Measurements from ENCODE around the gene MRGPRD. TPM values are rescaled to one million over a fixed set of nuclear protein-coding genes. Genes with fewer than 3 reads are reported as not detected.

MRGPRD gene
- total RNA-seq, 4 donors from 2014 or later: not detected

- no peak for DNase-seq (ENCODE audit: low spot score in 2 of 2)
- intact Hi-C loops (cut with DNase I; ENCODE audit: low total_unique reads): no loop called here
- H3K4me3 ChIP-seq (ENCODE audit: low read depth, poor library complexity, severe bottlenecking): no peak overlapping the region
- WGBS, 2 donors: 58 to 61% methylated on average over 9 of the region's 9 CpGs
- TF ChIP-seq POLR2A (IDR thresholded peaks at IDR 0.05) (no peak), CTCF (IDR thresholded peaks at IDR 0.05) (no peak)
Observed at GRCh38 chr11:69011624-69012091, 30.9 kb upstream of the MRGPRD start.

- DNase-seq (ENCODE audit: low spot score in 2 of 2): peak; percentile 61 to 95
- H3K4me3 ChIP-seq (ENCODE audit: low read depth, poor library complexity, severe bottlenecking): no peak overlapping the region
- intact Hi-C loops (cut with DNase I; ENCODE audit: low total_unique reads): no loop called here
- 25 to 46% methylated on average over 12 to 21 of the region's 43 CpGs for WGBS, 2 donors
- TF ChIP-seq POLR2A (IDR thresholded peaks at IDR 0.05) (no peak), CTCF (IDR thresholded peaks at IDR 0.05) (no peak)
Observed at GRCh38 chr11:69010964-69011623, 30.3 kb upstream of the MRGPRD start.

- no peak for DNase-seq (ENCODE audit: low spot score in 2 of 2)
- TF ChIP-seq POLR2A (IDR thresholded peaks at IDR 0.05) (no peak), CTCF (IDR thresholded peaks at IDR 0.05) (no peak)
- intact Hi-C loops (cut with DNase I; ENCODE audit: low total_unique reads): no loop called here
- H3K4me3 ChIP-seq (ENCODE audit: low read depth, poor library complexity, severe bottlenecking): no peak overlapping the region
- whole genome bisulfite sequencing, 2 donors: 25 to 36% methylated on average over 6 to 9 of the region's 9 CpGs
Observed at GRCh38 chr11:69010361-69010891, 29.6 kb upstream of the MRGPRD start.

GRCh38 chr11:69009441-69010211 lies 28.8 kb upstream of the MRGPRD start:
- no peak for DNase-seq (ENCODE audit: low spot score in 2 of 2)
- 51 to 57% methylated on average over 13 to 16 of the region's 16 CpGs for WGBS, 2 donors
- no peak overlapping the region for H3K4me3 ChIP-seq (ENCODE audit: low read depth, poor library complexity, severe bottlenecking)
- intact Hi-C loops (cut with DNase I; ENCODE audit: low total_unique reads): no loop called here
- TF ChIP-seq CTCF (IDR thresholded peaks at IDR 0.05): no peak
- no peak for TF ChIP-seq POLR2A (IDR thresholded peaks at IDR 0.05)

- DNase-seq (ENCODE audit: low spot score in 2 of 2): peak; percentile 81 to 96
- WGBS, 2 donors: 45% methylated on average over 15 to 17 of the region's 17 CpGs
- H3K4me3 ChIP-seq (ENCODE audit: low read depth, poor library complexity, severe bottlenecking): no peak overlapping the region
- no peak for TF ChIP-seq CTCF (IDR thresholded peaks at IDR 0.05)
- no peak for TF ChIP-seq POLR2A (IDR thresholded peaks at IDR 0.05)
- intact Hi-C loops (cut with DNase I; ENCODE audit: low total_unique reads): no loop called here
Observed at GRCh38 chr11:69008737-69009440, 28.1 kb upstream of the MRGPRD start.
